Stomach (tissue), 19 donors: ENCODE measurements around the gene ANGPTL5. TPM values are rescaled to one million over a fixed set of nuclear protein-coding genes. Genes with fewer than 3 reads are reported as not detected.
"Not testable (repeated sequence)": the region's sequence is repeated elsewhere in the genome, so short reads cannot be mapped to it uniquely, and the experiment has no call there.

ENCODE experiments used
- DNase-seq, 2 donors: peaks; one replicate each; pipeline versions ENCODE4 v3.0.0 to v3.0.0-alpha.2; 2013 to 2019
- H3K27ac ChIP-seq, 5 donors: fragments of 200-600 bp in 4 of 5; sonication (generic) in 4 of 5; one replicate each; pipeline ENCODE4 v1.5.1; 2013 to 2019; ENCODE audit warnings: mild to moderate bottlenecking in 1 of 5, moderate library complexity in 1 of 5
- H3K27me3 ChIP-seq, 3 donors: fragments of 200-600 bp; sonication (generic); one replicate each; pipeline ENCODE4 v1.5.1; 2017 to 2019; ENCODE audit warnings: mixed run types in 1 of 3
- H3K36me3 ChIP-seq, 4 donors: fragments of 200-600 bp; sonication (generic); 1 replicate in 3 of 4; 2 replicates in 1 of 4; pipeline ENCODE4 v1.5.1; 2016 to 2019
- H3K4me1 ChIP-seq, 4 donors: fragments of 200-600 bp; sonication (generic); one replicate each; pipeline ENCODE4 v1.5.1; 2016 to 2019
- H3K4me3 ChIP-seq, 4 donors: fragments of 200-600 bp; sonication (generic) in 3 of 4; one replicate each; pipeline ENCODE4 v1.5.1; 2016 to 2019; ENCODE audit warnings: mild to moderate bottlenecking in 1 of 4
- H3K9me3 ChIP-seq, 4 donors: fragments of 200-600 bp; sonication (generic); one replicate each; pipeline ENCODE4 v1.5.1; 2016 to 2019
- EP300 ChIP-seq: sonication (generic); formaldehyde crosslinking; IDR thresholded peaks from one replicate; pipeline ENCODE4 v1.6.1; 2017; ENCODE audit warnings: antibody characterized with exemption
- POLR2A ChIP-seq, 4 donors: fragments of 450-650 bp; IDR thresholded peaks; one replicate each; pipeline ENCODE4 v1.6.1; 2016; ENCODE audit warnings: antibody characterized with exemption in 4 of 4, control low read depth in 2 of 4, mild to moderate bottlenecking in 1 of 4, moderate library complexity in 1 of 4
- POLR2AphosphoS5 ChIP-seq, 3 donors: sonication (generic); formaldehyde crosslinking; IDR thresholded peaks; one replicate each; pipeline ENCODE4 v1.6.1; 2016; ENCODE audit warnings: antibody characterized with exemption in 3 of 3
- WGBS, 5 donors: extraction: QIAGEN DNeasy Blood & Tissue Kit in 3 of 5; methylation state at CpG; one replicate each; pipeline versions ENCODE4 v1.1.5 to v1.1.7; 2013 to 2018; 5-methylcytosine and 5-hydroxymethylcytosine counted together
- intact Hi-C: fragments of 100-400 bp; cut with DNase I; formaldehyde crosslinking; loops from one replicate; pipeline ENCODE4 v1.15.1; 2023; ENCODE audit warnings: low total_unique reads
- long read RNA-seq, 10 donors: transcript quantifications; one replicate each; lab custom pipeline, GENCODE V29; 2026
- polyA plus RNA-seq, 3 donors: library from polyadenylated mRNA; stranded (reverse); fragments of 200-250 nt; gene quantifications; one replicate each; pipeline ENCODE4 v1.2.3, GENCODE V29; 2013
- total RNA-seq, 5 donors: library from RNA; depleted of rRNA; stranded (reverse); fragments of >200 nt; gene quantifications; one replicate each; pipeline versions ENCODE4 v1.1.0 to v1.2.3, GENCODE V29; 2014 to 2016
- TF ChIP-seq, protein P1 (sequence below), 7 experiments: fragments of 450-650 bp in 4 of 7; fragments of 200-600 bp in 3 of 7; sonication (generic) in 3 of 7; IDR thresholded peaks; one replicate each; pipeline ENCODE4 v1.5.1; 2016 to 2019; ENCODE audit warnings: antibody characterized with exemption in 7 of 7, control low read depth in 2 of 7, mild to moderate bottlenecking in 1 of 7
- donor health status: healthy with polysubstance abuse.
- donor health status: Bipolar disorder and iron deficiency.
- donor health status: healthy.

The ANGPTL5 gene
- total RNA-seq (not detected), polyA plus RNA-seq (under 1 TPM in 1 of 3 donors, not detected in 2; 0.05 TPM)
- long read RNA-seq, donor 1: 0 reads
- long read RNA-seq, donor 2: 0 reads
- long read RNA-seq, donor 3: 0 reads
- long read RNA-seq, donor 4: 0 reads
- long read RNA-seq, donor 5: 0 reads
- long read RNA-seq, donor 6: 0 reads
- long read RNA-seq, donor 7: 0 reads
- long read RNA-seq, donor 8: 0 reads
- long read RNA-seq, donor 9: 0 reads
- long read RNA-seq, donor 10: 0 reads

DNA sequence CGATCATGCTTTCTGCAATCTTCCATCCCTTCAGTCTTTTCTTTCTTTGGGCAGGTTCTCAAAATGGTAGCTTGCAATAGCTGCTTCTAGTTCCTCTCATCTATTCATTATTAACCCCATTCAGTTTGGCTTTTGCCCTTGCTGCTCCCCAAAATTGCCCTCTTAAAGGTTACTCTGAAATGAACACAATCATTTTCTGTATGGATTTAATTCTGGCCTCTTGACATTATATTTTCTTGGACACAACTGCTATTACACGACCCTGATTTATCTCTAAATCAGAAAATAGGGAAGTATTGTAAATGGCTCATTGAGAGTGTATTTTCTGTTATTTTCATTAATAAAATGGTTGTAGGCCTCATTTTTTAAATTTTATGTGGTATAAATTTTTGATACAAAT, at the start of gene ANGPTL5:
Gene ANGPTL5 (minus strand): TSS at position 101 of the 400 bp plus-strand sequence. CDS start 8,613 bp downstream, outside the sequence.
- 67 to 78% (median 74%) methylated on average over 2 of the region's 2 CpGs for WGBS, 5 donors
- H3K4me3 ChIP-seq: peak within 1 kb of the TSS; percentile 63 to 91 (median 72)
- no peak for TF ChIP-seq EP300
- no peak for TF ChIP-seq POLR2AphosphoS5 (IDR thresholded peaks at IDR 0.05)
- no peak for TF ChIP-seq POLR2A (IDR thresholded peaks at IDR 0.05)
- TF ChIP-seq, protein P1, sequence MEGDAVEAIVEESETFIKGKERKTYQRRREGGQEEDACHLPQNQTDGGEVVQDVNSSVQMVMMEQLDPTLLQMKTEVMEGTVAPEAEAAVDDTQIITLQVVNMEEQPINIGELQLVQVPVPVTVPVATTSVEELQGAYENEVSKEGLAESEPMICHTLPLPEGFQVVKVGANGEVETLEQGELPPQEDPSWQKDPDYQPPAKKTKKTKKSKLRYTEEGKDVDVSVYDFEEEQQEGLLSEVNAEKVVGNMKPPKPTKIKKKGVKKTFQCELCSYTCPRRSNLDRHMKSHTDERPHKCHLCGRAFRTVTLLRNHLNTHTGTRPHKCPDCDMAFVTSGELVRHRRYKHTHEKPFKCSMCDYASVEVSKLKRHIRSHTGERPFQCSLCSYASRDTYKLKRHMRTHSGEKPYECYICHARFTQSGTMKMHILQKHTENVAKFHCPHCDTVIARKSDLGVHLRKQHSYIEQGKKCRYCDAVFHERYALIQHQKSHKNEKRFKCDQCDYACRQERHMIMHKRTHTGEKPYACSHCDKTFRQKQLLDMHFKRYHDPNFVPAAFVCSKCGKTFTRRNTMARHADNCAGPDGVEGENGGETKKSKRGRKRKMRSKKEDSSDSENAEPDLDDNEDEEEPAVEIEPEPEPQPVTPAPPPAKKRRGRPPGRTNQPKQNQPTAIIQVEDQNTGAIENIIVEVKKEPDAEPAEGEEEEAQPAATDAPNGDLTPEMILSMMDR (IDR thresholded peaks at IDR 0.05): no peak

DNA sequence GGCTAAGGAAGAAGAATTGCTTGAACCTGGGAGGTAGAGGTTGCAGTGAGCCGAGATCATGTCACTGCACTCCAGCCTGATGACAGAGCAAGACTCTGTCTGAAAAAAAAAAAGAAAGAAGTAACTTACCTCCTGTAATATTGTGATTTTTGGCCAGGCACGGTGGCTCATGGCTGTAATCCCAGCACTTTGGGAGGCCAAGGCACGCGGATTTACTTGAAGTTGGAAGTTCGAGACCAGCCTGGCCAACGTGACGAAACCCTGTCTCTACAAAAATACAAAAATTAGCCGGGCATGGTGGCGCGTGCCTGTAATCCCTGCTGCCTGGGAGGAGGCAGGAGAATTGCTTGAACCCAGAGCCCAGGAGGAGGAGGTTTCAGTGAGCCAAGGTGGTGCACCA, 47.9 kb upstream of the ANGPTL5 start:
- H3K9me3 ChIP-seq, DNase-seq, H3K4me1 ChIP-seq, H3K27ac ChIP-seq, H3K4me3 ChIP-seq, H3K27me3 ChIP-seq, intact Hi-C loops: not testable (repeated sequence)
- H3K36me3 ChIP-seq: peaks cover 0 to 27% (median under 1%) of the 10 kb centered on the region in 4 donors
- WGBS, 5 donors: 95 to 98% (median 96%) methylated on average over 10 of the region's 10 CpGs

More for the DNA sequence above, at the start of gene ANGPTL5:
- intact Hi-C loops: no loop called here
- H3K27me3 ChIP-seq: no peaks in the 10 kb centered on the region
- peak within 1 kb of the TSS; percentile 75 to 89 (median 83) for H3K27ac ChIP-seq
- DNase-seq: no peak
- H3K36me3 ChIP-seq: no peaks in the 10 kb centered on the region
- H3K4me1 ChIP-seq: peaks cover 8 to 32% (median 20%) of the 10 kb centered on the region in 4 donors
- H3K9me3 ChIP-seq: no peaks in the 10 kb centered on the region

DNA sequence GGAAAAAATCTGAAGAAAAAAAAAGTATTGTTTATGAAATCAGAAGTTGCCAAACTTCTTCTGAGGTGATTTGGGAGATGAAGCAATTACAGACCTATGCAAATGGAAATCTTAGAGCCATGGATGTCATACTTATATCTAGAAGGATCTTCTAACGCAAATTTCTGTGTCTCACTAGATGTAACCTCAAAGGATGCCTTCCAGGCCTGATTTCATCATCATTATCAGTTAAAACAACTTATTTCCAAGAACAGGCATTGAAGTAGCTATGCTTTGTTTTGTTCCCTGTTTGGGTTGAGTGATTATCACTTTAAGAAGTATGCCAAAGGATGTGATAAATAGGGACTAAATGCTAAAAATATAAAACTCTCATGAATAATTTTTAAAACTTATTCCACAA, 43.9 kb upstream of the ANGPTL5 start:
- intact Hi-C loops: no loop called here
- peaks cover 0 to 3% (median 0%) of the 10 kb centered on the region in 4 donors for H3K4me1 ChIP-seq
- TF ChIP-seq POLR2A (IDR thresholded peaks at IDR 0.05) (no peak), POLR2AphosphoS5 (IDR thresholded peaks at IDR 0.05) (no peak), EP300 (no peak)
- TF ChIP-seq, protein P1 (IDR thresholded peaks at IDR 0.05): no peak

DNA sequence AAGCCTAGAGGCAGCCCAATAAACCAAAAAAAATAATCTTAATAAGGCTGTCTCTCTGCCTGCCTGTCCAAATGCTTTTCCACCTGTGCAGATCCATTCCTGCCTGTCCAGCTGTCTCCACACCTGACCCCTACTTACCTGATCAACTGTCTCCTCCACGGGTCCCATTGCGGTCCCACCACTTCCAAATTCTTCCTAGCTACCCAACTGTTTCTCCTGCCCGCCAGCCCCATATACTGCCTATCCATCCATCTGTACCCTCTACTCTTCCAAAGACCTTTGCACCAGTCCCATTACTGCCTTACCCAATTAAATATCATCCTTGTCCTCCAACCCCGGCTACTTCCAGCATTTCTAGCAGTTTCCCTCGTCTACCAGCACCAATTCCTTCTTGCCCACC, 39.4 kb upstream of the ANGPTL5 start:
- H3K27me3 ChIP-seq: no peaks in the 10 kb centered on the region
- no peaks in the 10 kb centered on the region for H3K4me1 ChIP-seq
- TF ChIP-seq, protein P1 (IDR thresholded peaks at IDR 0.05): no peak
- no peak for TF ChIP-seq EP300
- TF ChIP-seq POLR2AphosphoS5 (IDR thresholded peaks at IDR 0.05): no peak
- TF ChIP-seq POLR2A (IDR thresholded peaks at IDR 0.05): no peak
- 87 to 94% (median 89%) methylated on average over 5 of the region's 5 CpGs for WGBS, 5 donors
- DNase-seq: no peak
- H3K36me3 ChIP-seq: peaks cover 0 to 14% (median 4%) of the 10 kb centered on the region in 4 donors
- no peak overlapping the region for H3K4me3 ChIP-seq
- intact Hi-C loops: no loop called here
- H3K27ac ChIP-seq: no peak overlapping the region
- H3K9me3 ChIP-seq: no peaks in the 10 kb centered on the region

More for the DNA sequence above, 43.9 kb upstream of the ANGPTL5 start:
- no peak overlapping the region for H3K27ac ChIP-seq
- H3K27me3 ChIP-seq: no peaks in the 10 kb centered on the region
- peaks cover 0 to 34% (median 4%) of the 10 kb centered on the region in 4 donors for H3K36me3 ChIP-seq
- H3K4me3 ChIP-seq: no peak overlapping the region
- DNase-seq: no peak
- no peaks in the 10 kb centered on the region for H3K9me3 ChIP-seq
- 90 to 100% (median 91%) methylated on average over 1 of the region's 1 CpG for WGBS, 5 donors

DNA sequence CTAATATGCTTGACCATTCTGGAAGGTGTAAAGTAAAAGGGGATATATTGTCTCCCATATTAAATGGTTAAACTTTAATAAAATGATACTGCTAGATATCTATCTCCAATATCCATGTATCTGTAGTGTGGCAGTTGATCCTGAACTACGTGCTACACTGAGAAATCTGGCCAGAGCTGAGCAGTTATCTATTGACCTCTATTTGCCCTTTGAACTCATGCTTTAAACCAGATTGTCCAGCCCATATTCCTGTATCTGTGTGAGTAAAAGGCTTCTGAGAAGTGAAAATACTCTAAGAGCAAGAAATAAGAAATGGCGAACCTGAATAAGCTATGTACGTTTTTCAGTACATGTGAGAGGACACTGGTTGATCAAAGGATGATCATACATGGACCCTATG, 39.0 kb upstream of the ANGPTL5 start:
- no peaks in the 10 kb centered on the region for H3K4me1 ChIP-seq
- no peak overlapping the region for H3K27ac ChIP-seq
- H3K4me3 ChIP-seq: no peak overlapping the region
- no peak for TF ChIP-seq POLR2AphosphoS5 (IDR thresholded peaks at IDR 0.05)
- TF ChIP-seq, protein P1 (IDR thresholded peaks at IDR 0.05): no peak
- no peaks in the 10 kb centered on the region for H3K27me3 ChIP-seq
- no peak for DNase-seq
- intact Hi-C loops: no loop called here
- H3K9me3 ChIP-seq: no peaks in the 10 kb centered on the region
- peaks cover 0 to 14% (median 4%) of the 10 kb centered on the region in 4 donors for H3K36me3 ChIP-seq
- 64 to 77% (median 69%) methylated on average over 3 of the region's 3 CpGs for WGBS, 5 donors
